ENCODE data around the gene ZNF697. TPM values are rescaled to one million over a fixed set of nuclear protein-coding genes. Genes with fewer than 3 reads are reported as not detected.
A peak's percentile ranks its signal among the peaks of the same experiment; 100 is the strongest.

The ZNF697 gene
- total RNA-seq, 2 donors from 2014 or later, result 17.4 to 25.6 TPM

GRCh38 chr1:119633575-119633974 lies 14.5 kb downstream of the ZNF697 start:
- no peak for DNase-seq (ENCODE audit: low spot score)
- 83% methylated on average over 2 of the region's 2 CpGs for WGBS
- no peaks in the 10 kb centered on the region for H3K27me3 ChIP-seq (replicated peaks; ENCODE audit: insufficient read depth)
- TF ChIP-seq, protein P1, sequence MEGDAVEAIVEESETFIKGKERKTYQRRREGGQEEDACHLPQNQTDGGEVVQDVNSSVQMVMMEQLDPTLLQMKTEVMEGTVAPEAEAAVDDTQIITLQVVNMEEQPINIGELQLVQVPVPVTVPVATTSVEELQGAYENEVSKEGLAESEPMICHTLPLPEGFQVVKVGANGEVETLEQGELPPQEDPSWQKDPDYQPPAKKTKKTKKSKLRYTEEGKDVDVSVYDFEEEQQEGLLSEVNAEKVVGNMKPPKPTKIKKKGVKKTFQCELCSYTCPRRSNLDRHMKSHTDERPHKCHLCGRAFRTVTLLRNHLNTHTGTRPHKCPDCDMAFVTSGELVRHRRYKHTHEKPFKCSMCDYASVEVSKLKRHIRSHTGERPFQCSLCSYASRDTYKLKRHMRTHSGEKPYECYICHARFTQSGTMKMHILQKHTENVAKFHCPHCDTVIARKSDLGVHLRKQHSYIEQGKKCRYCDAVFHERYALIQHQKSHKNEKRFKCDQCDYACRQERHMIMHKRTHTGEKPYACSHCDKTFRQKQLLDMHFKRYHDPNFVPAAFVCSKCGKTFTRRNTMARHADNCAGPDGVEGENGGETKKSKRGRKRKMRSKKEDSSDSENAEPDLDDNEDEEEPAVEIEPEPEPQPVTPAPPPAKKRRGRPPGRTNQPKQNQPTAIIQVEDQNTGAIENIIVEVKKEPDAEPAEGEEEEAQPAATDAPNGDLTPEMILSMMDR (IDR thresholded peaks at IDR 0.05), result no peak
- TF ChIP-seq POLR2AphosphoS5 (IDR thresholded peaks at IDR 0.05) (no peak), POLR2A (IDR thresholded peaks at IDR 0.05) (no peak)
- intact Hi-C loops (cut with DNase I), result no loop called here
- peaks cover 12% of the 10 kb centered on the region for H3K4me1 ChIP-seq (replicated peaks)
- H3K27ac ChIP-seq, result peak overlapping the region in 1 of 2 donors; percentile 1
- H3K9me3 ChIP-seq, result no peaks in the 10 kb centered on the region
- no peak overlapping the region for H3K4me3 ChIP-seq
- H3K36me3 ChIP-seq, result no peaks in the 10 kb centered on the region

- no peak for DNase-seq (ENCODE audit: low spot score)
- Histone ChIP-seq H3K4me1 (replicated peaks) (peaks cover 12% of the 10 kb centered on the region), H3K27me3 (replicated peaks; ENCODE audit: insufficient read depth) (no peaks in the 10 kb centered on the region), H3K4me3 (no peak overlapping the region), H3K36me3 (no peaks in the 10 kb centered on the region), H3K9me3 (no peaks in the 10 kb centered on the region), H3K27ac (peak overlapping the region in 1 of 2 donors; percentile 75)
- TF ChIP-seq, protein P1 (IDR thresholded peaks at IDR 0.05), result no peak
- TF ChIP-seq POLR2AphosphoS5 (IDR thresholded peaks at IDR 0.05) (no peak), POLR2A (IDR thresholded peaks at IDR 0.05) (no peak)
- WGBS, result 69% methylated on average over 4 of the region's 4 CpGs
- intact Hi-C loops (cut with DNase I), result no loop called here
Measured at GRCh38 chr1:119632841-119633240, 15.2 kb downstream of the ZNF697 start.

DNA sequence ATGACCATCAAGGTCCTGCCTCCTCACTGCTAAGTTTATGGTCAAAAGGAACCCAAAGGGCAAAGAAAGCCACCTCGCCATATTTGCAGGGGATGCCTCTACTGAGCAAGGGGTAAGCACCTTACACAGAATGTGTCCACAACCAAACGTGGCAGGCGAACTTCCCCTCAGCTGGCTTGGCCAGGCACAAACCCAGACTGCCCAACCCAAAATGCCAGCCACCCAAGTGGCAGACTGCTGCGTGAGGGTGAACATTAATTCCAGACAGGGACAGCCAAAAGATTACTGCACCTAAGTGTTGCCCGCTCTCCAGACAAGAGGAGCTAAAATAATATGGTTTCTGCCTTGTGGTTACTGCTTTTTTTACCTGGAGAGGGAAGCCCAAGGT lies 16.0 kb downstream of the ZNF697 start:
- intact Hi-C loops (cut with DNase I), result no loop called here
- Histone ChIP-seq H3K9me3 (no peaks in the 10 kb centered on the region), H3K27ac (peak overlapping the region; percentile 75 to 77), H3K27me3 (replicated peaks; ENCODE audit: insufficient read depth) (no peaks in the 10 kb centered on the region), H3K36me3 (no peaks in the 10 kb centered on the region), H3K4me1 (replicated peaks) (peaks cover 10% of the 10 kb centered on the region), H3K4me3 (no peak overlapping the region)
- TF ChIP-seq POLR2A (IDR thresholded peaks at IDR 0.05), result no peak
- no peak for TF ChIP-seq POLR2AphosphoS5 (IDR thresholded peaks at IDR 0.05)
- TF ChIP-seq, protein P1 (IDR thresholded peaks at IDR 0.05), result no peak
- DNase-seq (ENCODE audit: low spot score), result no peak
- 73% methylated on average over 5 of the region's 5 CpGs for WGBS

DNA sequence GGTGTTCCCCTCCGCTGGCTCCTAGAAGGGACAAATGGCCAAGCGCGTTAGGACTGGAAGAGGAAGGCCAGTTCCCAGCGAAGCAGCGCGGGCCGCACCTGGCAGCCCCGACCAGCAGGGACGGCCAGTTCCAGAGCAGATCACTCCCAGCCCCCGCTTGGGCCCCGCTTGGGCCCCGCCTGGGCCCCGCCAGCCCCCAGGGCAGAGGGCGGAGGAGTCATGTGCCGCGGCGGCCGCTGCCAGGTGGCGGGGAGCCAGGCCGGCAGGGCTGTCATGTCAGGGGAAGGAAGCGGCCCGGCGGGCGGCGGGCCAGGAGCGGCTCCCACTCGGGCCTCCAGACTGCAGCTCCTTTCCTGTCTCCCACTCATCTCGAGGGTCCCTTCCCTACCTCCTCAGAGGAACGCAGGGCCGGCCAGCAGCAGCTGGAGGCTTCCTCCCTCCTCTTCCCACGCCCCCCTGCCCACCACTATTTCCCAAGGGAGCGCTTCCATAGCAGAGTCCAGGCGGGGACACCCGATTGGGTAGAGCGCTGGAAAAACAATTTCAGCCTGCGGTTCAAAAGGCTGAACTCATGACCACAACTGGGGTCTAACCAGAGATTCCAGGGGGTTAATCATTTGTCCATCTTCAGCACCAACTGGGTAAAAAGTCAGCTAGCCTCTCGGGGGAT lies 16.5 kb downstream of the ZNF697 start:
- Histone ChIP-seq H3K9me3 (no peaks in the 10 kb centered on the region), H3K27me3 (replicated peaks; ENCODE audit: insufficient read depth) (no peaks in the 10 kb centered on the region), H3K27ac (peak overlapping the region; percentile 75 to 77), H3K36me3 (no peaks in the 10 kb centered on the region), H3K4me1 (replicated peaks) (peaks cover 13% of the 10 kb centered on the region), H3K4me3 (peak overlapping the region; percentile 7 to 11)
- intact Hi-C loops (cut with DNase I), result no loop called here
- peak; percentile 78 for DNase-seq (ENCODE audit: low spot score)
- 15% methylated on average over 21 of the region's 37 CpGs for WGBS
- TF ChIP-seq POLR2AphosphoS5 (IDR thresholded peaks at IDR 0.05), result peak; percentile 58
- TF ChIP-seq POLR2A (IDR thresholded peaks at IDR 0.05), result no peak

- no peak for DNase-seq (ENCODE audit: low spot score)
- Histone ChIP-seq H3K4me1 (replicated peaks) (peaks cover 13% of the 10 kb centered on the region), H3K4me3 (peak overlapping the region; percentile 7 to 11), H3K27ac (peak overlapping the region; percentile 75 to 77), H3K9me3 (no peaks in the 10 kb centered on the region), H3K36me3 (no peaks in the 10 kb centered on the region), H3K27me3 (replicated peaks; ENCODE audit: insufficient read depth) (no peaks in the 10 kb centered on the region)
- no peak for TF ChIP-seq POLR2A (IDR thresholded peaks at IDR 0.05)
- no peak for TF ChIP-seq POLR2AphosphoS5 (IDR thresholded peaks at IDR 0.05)
- TF ChIP-seq, protein P1 (IDR thresholded peaks at IDR 0.05), result no peak
- WGBS, result 62% methylated on average over 17 of the region's 17 CpGs
- intact Hi-C loops (cut with DNase I), result no loop called here
Measured at GRCh38 chr1:119631086-119631432, 17.0 kb downstream of the ZNF697 start.

All from prostate gland (tissue), 2 donors.